WI38 (cell line): ENCODE results near the gene ALG5.

Source experiments
- H3K4me3 ChIP-seq: 2 replicates; pipeline ENCODE4 v1.5.1; 2011; ENCODE audit warnings: low read depth, mild to moderate bottlenecking, control low read depth, low read length
- TF ChIP-seq, protein P1 (sequence below): IDR thresholded peaks from 2 replicates; pipeline ENCODE4 v1.5.1; 2012; ENCODE audit warnings: low read depth, mild to moderate bottlenecking, control low read depth, low read length

The ALG5 gene

DNA sequence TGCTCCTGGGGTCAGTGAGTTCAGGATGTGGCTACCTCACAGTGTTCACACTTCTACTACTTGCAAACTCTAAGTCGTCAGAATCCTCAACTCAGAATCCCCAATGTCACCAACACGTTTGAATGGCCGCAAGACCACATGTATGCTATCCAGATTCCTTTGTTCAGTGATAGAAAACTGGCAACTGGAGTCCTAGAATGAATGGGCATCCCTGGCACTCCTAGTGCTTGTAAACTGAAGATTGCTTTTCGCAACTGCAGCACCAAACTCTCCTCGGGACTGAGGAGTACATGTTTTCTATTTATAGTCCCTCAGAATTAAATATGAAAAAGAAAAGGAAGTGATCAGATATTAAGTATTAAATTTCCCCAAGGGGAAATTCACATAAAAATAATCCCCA is 84.0 kb downstream of the ALG5 start:
- TF ChIP-seq, protein P1, sequence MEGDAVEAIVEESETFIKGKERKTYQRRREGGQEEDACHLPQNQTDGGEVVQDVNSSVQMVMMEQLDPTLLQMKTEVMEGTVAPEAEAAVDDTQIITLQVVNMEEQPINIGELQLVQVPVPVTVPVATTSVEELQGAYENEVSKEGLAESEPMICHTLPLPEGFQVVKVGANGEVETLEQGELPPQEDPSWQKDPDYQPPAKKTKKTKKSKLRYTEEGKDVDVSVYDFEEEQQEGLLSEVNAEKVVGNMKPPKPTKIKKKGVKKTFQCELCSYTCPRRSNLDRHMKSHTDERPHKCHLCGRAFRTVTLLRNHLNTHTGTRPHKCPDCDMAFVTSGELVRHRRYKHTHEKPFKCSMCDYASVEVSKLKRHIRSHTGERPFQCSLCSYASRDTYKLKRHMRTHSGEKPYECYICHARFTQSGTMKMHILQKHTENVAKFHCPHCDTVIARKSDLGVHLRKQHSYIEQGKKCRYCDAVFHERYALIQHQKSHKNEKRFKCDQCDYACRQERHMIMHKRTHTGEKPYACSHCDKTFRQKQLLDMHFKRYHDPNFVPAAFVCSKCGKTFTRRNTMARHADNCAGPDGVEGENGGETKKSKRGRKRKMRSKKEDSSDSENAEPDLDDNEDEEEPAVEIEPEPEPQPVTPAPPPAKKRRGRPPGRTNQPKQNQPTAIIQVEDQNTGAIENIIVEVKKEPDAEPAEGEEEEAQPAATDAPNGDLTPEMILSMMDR, result no peak
- H3K4me3 ChIP-seq, result no peak overlapping the region

GRCh38 chr13:36914648-36915047 is 84.5 kb downstream of the ALG5 start:
- no peak overlapping the region for H3K4me3 ChIP-seq
- TF ChIP-seq, protein P1, result no peak

DNA sequence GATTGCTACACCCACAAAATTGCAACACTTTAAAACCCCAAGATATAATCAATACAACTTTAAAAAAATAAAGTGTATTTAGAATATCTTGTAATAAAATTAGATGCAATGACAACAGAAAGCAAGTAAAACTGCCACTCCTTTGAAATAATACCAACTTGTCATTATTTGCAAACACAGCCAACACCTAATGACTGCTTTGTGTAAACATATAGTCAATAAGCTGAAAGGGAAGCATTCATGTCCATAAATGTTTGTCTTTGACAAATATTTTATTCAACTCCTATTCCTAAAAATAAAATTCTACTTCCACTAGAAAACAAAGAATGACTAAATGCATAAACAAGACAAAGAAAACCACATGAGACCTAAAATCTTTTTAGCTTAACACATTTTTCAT is 85.7 kb downstream of the ALG5 start:
- TF ChIP-seq, protein P1, result no peak
- H3K4me3 ChIP-seq, result no peak overlapping the region

- H3K4me3 ChIP-seq, result no peak overlapping the region
- TF ChIP-seq, protein P1, result no peak
Measured at GRCh38 chr13:36912973-36913372, 86.2 kb downstream of the ALG5 start.

DNA sequence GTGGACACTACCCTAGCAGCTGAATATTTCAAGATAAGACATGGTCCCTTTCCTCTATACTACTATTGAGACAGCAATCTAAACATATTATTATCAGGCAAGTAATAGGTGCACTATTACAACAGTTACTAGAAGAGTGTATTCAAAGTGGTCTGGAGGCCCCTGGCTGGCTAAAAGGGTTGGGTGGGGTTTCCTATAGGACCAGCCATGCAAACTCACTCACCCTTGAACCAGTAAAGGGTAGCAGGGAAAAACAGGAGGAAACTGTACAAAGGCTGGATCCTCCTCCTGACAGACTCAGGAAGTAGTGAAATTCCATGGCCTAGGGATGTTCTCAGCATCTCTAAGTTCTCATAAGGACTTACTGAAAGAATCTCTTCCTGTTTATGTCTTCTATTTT is 86.8 kb downstream of the ALG5 start:
- TF ChIP-seq, protein P1, result no peak

GRCh38 chr13:36910545-36910944 is 88.6 kb downstream of the ALG5 start:
- TF ChIP-seq, protein P1, result no peak

More for the DNA sequence above, 86.8 kb downstream of the ALG5 start:
- no peak overlapping the region for H3K4me3 ChIP-seq

GRCh38 chr13:36907821-36908220 is 91.3 kb downstream of the ALG5 start:
- H3K4me3 ChIP-seq, result no peak overlapping the region
- TF ChIP-seq, protein P1, result no peak

More at GRCh38 chr13:36910545-36910944, 88.6 kb downstream of the ALG5 start:
- no peak overlapping the region for H3K4me3 ChIP-seq
